ENCODE results near the gene BACE1.

BACE1 gene

GRCh38 chr11:117316197-117316961, at the start of gene BACE1:
TSS of gene BACE1 (minus strand) at chr11:117316256. CDS start at chr11:117315795, 461 bp downstream.
- Histone ChIP-seq H3K79me2 (ENCODE audit: control insufficient read depth, insufficient read depth, low read length, unreplicated experiment) (peaks cover 23% of the 10 kb centered on the region), H2AFZ (ENCODE audit: low read length, unreplicated experiment) (peak within 1 kb of the TSS; percentile 87), H3K27me3 (ENCODE audit: insufficient read depth, low read length) (no peaks in the 10 kb centered on the region), H3K4me3 (ENCODE audit: low read depth, low read length) (peak within 1 kb of the TSS; percentile 84), H3K36me3 (ENCODE audit: insufficient read depth, low read length) (no peaks in the 10 kb centered on the region), H3K27ac (ENCODE audit: low read depth, low read length) (no peak within 1 kb of the TSS), H3K4me1 (ENCODE audit: control insufficient read depth, insufficient read depth, low read length, unreplicated experiment) (peaks cover 18% of the 10 kb centered on the region)

- Histone ChIP-seq H3K36me3 (ENCODE audit: insufficient read depth, low read length) (peaks cover 23% of the 10 kb centered on the region), H3K79me2 (ENCODE audit: control insufficient read depth, insufficient read depth, low read length, unreplicated experiment) (no peaks in the 10 kb centered on the region), H3K4me1 (ENCODE audit: control insufficient read depth, insufficient read depth, low read length, unreplicated experiment) (no peaks in the 10 kb centered on the region), H3K27ac (ENCODE audit: low read depth, low read length) (no peak overlapping the region), H3K27me3 (ENCODE audit: insufficient read depth, low read length) (no peaks in the 10 kb centered on the region), H2AFZ (ENCODE audit: low read length, unreplicated experiment) (no peak overlapping the region), H3K4me3 (ENCODE audit: low read depth, low read length) (no peak overlapping the region)
Measured at GRCh38 chr11:117361432-117361831, 45.4 kb upstream of the BACE1 start.

- no peaks in the 10 kb centered on the region for H3K27me3 ChIP-seq (ENCODE audit: insufficient read depth, low read length)
Measured at GRCh38 chr11:117356126-117356890, 40.3 kb upstream of the BACE1 start.

GRCh38 chr11:117354550-117354949, 38.5 kb upstream of the BACE1 start:
- Histone ChIP-seq H3K79me2 (ENCODE audit: control insufficient read depth, insufficient read depth, low read length, unreplicated experiment) (no peaks in the 10 kb centered on the region), H3K27ac (ENCODE audit: low read depth, low read length) (no peak overlapping the region), H2AFZ (ENCODE audit: low read length, unreplicated experiment) (no peak overlapping the region), H3K4me3 (ENCODE audit: low read depth, low read length) (no peak overlapping the region), H3K4me1 (ENCODE audit: control insufficient read depth, insufficient read depth, low read length, unreplicated experiment) (no peaks in the 10 kb centered on the region), H3K36me3 (ENCODE audit: insufficient read depth, low read length) (peaks cover 15% of the 10 kb centered on the region; the same call in 1 of the 2 replicates), H3K27me3 (ENCODE audit: insufficient read depth, low read length) (no peaks in the 10 kb centered on the region)

More at GRCh38 chr11:117356126-117356890, 40.3 kb upstream of the BACE1 start:
- no peaks in the 10 kb centered on the region for H3K4me1 ChIP-seq (ENCODE audit: control insufficient read depth, insufficient read depth, low read length, unreplicated experiment)
- no peak overlapping the region for H3K27ac ChIP-seq (ENCODE audit: low read depth, low read length)
- H3K4me3 ChIP-seq (ENCODE audit: low read depth, low read length) = no peak overlapping the region
- H2AFZ ChIP-seq (ENCODE audit: low read length, unreplicated experiment) = no peak overlapping the region
- no peaks in the 10 kb centered on the region for H3K79me2 ChIP-seq (ENCODE audit: control insufficient read depth, insufficient read depth, low read length, unreplicated experiment)
- H3K36me3 ChIP-seq (ENCODE audit: insufficient read depth, low read length) = peaks cover 15% of the 10 kb centered on the region; the same call in 1 of the 2 replicates

- H2AFZ ChIP-seq (ENCODE audit: low read length, unreplicated experiment) = no peak overlapping the region
- 0 out of 2 replicates have a peak, but pooled peaks cover 14% of the 10 kb centered on the region for H3K36me3 ChIP-seq (ENCODE audit: insufficient read depth, low read length)
- H3K4me1 ChIP-seq (ENCODE audit: control insufficient read depth, insufficient read depth, low read length, unreplicated experiment) = no peaks in the 10 kb centered on the region
- no peak overlapping the region for H3K4me3 ChIP-seq (ENCODE audit: low read depth, low read length)
- H3K27ac ChIP-seq (ENCODE audit: low read depth, low read length) = no peak overlapping the region
- H3K79me2 ChIP-seq (ENCODE audit: control insufficient read depth, insufficient read depth, low read length, unreplicated experiment) = no peaks in the 10 kb centered on the region
- no peaks in the 10 kb centered on the region for H3K27me3 ChIP-seq (ENCODE audit: insufficient read depth, low read length)
Measured at GRCh38 chr11:117345039-117345438, 29.0 kb upstream of the BACE1 start.

GRCh38 chr11:117337076-117337475, 21.0 kb upstream of the BACE1 start:
- Histone ChIP-seq H3K27ac (ENCODE audit: low read depth, low read length) (no peak overlapping the region), H3K27me3 (ENCODE audit: insufficient read depth, low read length) (no peaks in the 10 kb centered on the region), H3K4me1 (ENCODE audit: control insufficient read depth, insufficient read depth, low read length, unreplicated experiment) (no peaks in the 10 kb centered on the region), H2AFZ (ENCODE audit: low read length, unreplicated experiment) (no peak overlapping the region), H3K79me2 (ENCODE audit: control insufficient read depth, insufficient read depth, low read length, unreplicated experiment) (peaks cover 3% of the 10 kb centered on the region), H3K36me3 (ENCODE audit: insufficient read depth, low read length) (0 out of 2 replicates have a peak, but pooled peaks cover 10% of the 10 kb centered on the region), H3K4me3 (ENCODE audit: low read depth, low read length) (no peak overlapping the region)

GRCh38 chr11:117335399-117335798, 19.3 kb upstream of the BACE1 start:
- Histone ChIP-seq H3K79me2 (ENCODE audit: control insufficient read depth, insufficient read depth, low read length, unreplicated experiment) (peaks cover 10% of the 10 kb centered on the region), H3K27me3 (ENCODE audit: insufficient read depth, low read length) (no peaks in the 10 kb centered on the region), H3K27ac (ENCODE audit: low read depth, low read length) (no peak overlapping the region), H2AFZ (ENCODE audit: low read length, unreplicated experiment) (no peak overlapping the region), H3K4me1 (ENCODE audit: control insufficient read depth, insufficient read depth, low read length, unreplicated experiment) (no peaks in the 10 kb centered on the region), H3K4me3 (ENCODE audit: low read depth, low read length) (no peak overlapping the region), H3K36me3 (ENCODE audit: insufficient read depth, low read length) (0 out of 2 replicates have a peak, but pooled peaks cover 2% of the 10 kb centered on the region)

- Histone ChIP-seq H3K4me3 (ENCODE audit: low read depth, low read length) (no peak overlapping the region), H2AFZ (ENCODE audit: low read length, unreplicated experiment) (no peak overlapping the region), H3K79me2 (ENCODE audit: control insufficient read depth, insufficient read depth, low read length, unreplicated experiment) (peaks cover 14% of the 10 kb centered on the region), H3K36me3 (ENCODE audit: insufficient read depth, low read length) (0 out of 2 replicates have a peak, but pooled peaks cover 2% of the 10 kb centered on the region), H3K27me3 (ENCODE audit: insufficient read depth, low read length) (no peaks in the 10 kb centered on the region), H3K4me1 (ENCODE audit: control insufficient read depth, insufficient read depth, low read length, unreplicated experiment) (peaks cover 5% of the 10 kb centered on the region), H3K27ac (ENCODE audit: low read depth, low read length) (no peak overlapping the region)
Measured at GRCh38 chr11:117334896-117335295, 18.8 kb upstream of the BACE1 start.

GRCh38 chr11:117333917-117334316, 17.9 kb upstream of the BACE1 start:
- Histone ChIP-seq H3K79me2 (ENCODE audit: control insufficient read depth, insufficient read depth, low read length, unreplicated experiment) (peaks cover 21% of the 10 kb centered on the region), H3K27ac (ENCODE audit: low read depth, low read length) (no peak overlapping the region), H2AFZ (ENCODE audit: low read length, unreplicated experiment) (no peak overlapping the region), H3K27me3 (ENCODE audit: insufficient read depth, low read length) (no peaks in the 10 kb centered on the region), H3K36me3 (ENCODE audit: insufficient read depth, low read length) (0 out of 2 replicates have a peak, but pooled peaks cover 2% of the 10 kb centered on the region), H3K4me3 (ENCODE audit: low read depth, low read length) (no peak overlapping the region), H3K4me1 (ENCODE audit: control insufficient read depth, insufficient read depth, low read length, unreplicated experiment) (peaks cover 12% of the 10 kb centered on the region)

GRCh38 chr11:117332843-117333242, 16.8 kb upstream of the BACE1 start:
- H3K4me3 ChIP-seq (ENCODE audit: low read depth, low read length) = no peak overlapping the region
- peaks cover 15% of the 10 kb centered on the region for H3K4me1 ChIP-seq (ENCODE audit: control insufficient read depth, insufficient read depth, low read length, unreplicated experiment)

More at GRCh38 chr11:117332843-117333242, 16.8 kb upstream of the BACE1 start:
- H3K27ac ChIP-seq (ENCODE audit: low read depth, low read length) = no peak overlapping the region
- no peaks in the 10 kb centered on the region for H3K27me3 ChIP-seq (ENCODE audit: insufficient read depth, low read length)
- H2AFZ ChIP-seq (ENCODE audit: low read length, unreplicated experiment) = no peak overlapping the region
- H3K79me2 ChIP-seq (ENCODE audit: control insufficient read depth, insufficient read depth, low read length, unreplicated experiment) = peaks cover 26% of the 10 kb centered on the region
- no peaks in the 10 kb centered on the region for H3K36me3 ChIP-seq (ENCODE audit: insufficient read depth, low read length)

Measured in ACC112 (cell line).